HG02642 (cell line): ENCODE data around the gene NBEAL2.
"Not testable (repeated sequence)": the region's sequence is repeated elsewhere in the genome, so short reads cannot be mapped to it uniquely, and the experiment has no call there.

Experiments
- ATAC-seq: cut with Tn5 transposase; IDR thresholded peaks from one replicate; pipeline ENCODE4 v1.9.1; 2021; ENCODE audit warnings: mild to moderate bottlenecking; ENCODE audit not compliant: unreplicated experiment, poor library complexity

NBEAL2 gene

DNA sequence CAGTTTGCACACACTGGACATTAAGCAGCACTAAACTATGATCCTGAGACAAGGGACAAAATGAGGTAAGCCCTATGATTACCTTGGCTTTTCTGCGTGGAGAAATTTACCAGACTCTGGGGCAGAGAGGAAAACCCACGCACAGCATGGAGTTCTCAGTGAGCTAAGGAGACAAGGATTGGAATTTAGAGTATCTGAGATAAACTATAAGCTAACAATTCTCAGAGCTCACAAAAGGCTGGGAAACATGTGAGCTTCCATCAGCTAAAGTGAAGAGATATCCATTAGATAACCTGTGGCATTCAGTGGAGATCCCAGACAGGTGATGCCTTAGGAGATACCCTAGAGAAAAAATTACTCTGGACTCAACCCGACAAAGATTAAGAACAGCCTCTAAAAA, 48.7 kb downstream of the NBEAL2 start:
- no peak for ATAC-seq

DNA sequence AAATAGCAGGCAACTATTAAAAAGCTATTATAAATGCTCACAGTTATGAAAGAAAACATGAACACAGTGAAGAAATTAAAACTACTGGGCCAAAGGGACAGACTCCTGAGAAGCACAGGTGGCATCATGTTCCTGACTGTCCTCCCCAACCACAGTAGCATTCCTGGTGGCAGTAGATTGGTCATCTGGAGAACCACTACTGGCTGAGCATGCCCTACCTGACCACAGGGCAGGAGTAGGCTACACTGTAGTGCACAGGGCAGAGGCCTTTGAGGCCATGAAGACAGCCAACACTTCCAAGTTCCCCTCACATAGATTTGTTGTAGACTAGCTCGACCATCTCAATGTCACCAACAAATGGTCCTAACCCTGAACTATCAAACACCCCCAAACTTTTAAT, 49.2 kb downstream of the NBEAL2 start:
- ATAC-seq, result no peak

DNA sequence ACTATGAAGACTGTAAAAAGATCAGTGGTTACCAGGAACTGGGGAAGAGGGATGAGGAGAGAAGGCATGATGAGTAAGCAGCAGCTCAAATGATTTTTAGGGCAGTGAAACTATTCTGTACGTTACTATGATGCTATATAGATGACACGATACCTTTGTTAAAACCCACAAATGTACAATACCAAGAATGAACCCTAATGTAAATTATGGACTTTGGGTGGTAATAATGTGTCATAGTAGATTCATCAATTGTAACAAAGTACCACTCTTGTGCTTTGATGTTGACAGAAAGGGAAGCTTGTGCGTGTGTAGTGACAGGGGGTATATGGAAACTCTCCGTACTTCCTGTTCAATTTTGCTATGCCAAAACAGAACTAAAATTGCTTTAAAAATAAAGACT, 51.6 kb downstream of the NBEAL2 start:
- ATAC-seq, result not testable (repeated sequence)

DNA sequence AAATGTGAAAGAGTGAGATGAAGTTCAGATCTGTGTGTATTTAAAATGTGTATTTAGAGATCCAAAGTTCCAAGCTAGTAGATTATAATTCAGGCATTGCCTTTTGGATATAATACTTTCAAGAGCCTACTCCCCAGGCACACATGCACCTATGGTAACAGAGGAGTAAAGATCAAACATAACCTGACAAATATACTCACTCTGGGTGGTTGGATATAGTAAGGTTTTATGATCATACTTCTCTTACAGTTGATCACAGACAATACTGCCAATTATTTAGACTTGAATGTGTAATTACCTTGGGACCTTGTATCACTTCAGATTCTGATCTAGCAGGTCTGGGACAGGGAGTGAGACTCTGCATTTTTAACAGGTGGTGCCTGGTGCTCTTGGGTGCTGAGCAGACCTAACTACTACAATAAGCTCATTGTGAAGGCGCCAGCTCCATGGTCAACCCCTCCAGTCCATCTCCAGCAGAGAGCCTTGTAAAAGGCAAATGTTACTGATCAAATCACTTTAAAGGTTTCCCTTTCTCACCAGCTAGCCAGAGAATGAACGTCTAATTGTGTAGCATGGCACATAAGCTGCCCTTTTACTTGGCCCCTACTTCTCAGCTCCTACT, 55.5 kb downstream of the NBEAL2 start:
- ATAC-seq, result no peak

DNA sequence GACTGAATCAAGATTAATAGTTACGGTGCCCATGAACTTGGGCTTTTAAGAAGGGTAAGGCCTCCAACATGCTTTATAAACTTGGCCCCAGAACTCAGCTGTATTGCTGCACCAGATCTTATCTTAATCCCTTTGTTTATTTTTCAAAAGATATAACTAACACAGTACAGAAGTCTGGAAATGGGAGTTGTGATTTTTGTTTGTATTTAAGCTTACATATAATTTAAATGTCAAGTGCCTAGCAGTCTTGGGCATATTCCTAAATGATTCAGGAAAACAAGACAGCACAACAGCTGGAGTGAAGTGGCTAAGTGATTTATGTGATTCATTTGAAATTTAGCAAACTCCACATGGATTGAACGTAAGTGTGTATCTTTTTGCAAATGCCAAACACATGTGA, 56.2 kb downstream of the NBEAL2 start:
- ATAC-seq, result no peak

DNA sequence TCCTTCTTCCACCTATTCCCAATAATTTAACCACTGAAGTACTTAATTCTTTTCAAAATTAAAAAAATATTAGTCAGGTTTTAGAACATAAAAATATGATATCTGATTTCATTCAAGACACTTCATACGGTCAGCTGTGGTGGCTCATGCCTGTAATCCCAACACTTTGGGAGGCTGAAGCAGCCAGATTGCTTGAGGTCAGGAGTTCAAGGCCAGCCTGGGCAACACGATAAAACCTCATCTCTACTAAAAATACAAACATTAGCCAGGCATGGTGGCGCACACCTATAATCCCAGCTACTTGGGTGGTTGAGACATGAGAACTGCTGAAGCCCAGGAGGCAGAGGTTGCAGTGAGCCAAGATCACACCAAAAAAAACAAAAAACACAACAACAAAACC, 56.7 kb downstream of the NBEAL2 start:
- ATAC-seq, result no peak

DNA sequence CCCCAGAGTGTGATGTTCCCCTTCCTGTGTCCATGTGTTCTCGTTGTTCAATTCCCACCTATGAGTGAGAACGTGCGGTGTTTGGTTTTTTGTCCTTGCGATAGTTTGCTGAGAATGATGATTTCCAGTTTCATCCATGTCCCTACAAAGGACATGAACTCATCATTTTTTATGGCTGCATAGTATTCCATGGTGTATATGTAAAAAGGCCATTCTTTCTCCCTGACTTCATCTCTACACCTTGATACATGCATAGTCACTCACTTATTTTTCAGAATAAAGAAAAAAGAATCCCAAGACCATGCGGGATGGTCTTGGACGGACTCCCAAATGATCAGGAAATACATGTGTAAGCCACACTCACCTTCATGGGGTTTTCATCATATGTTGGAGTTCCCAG, 57.8 kb downstream of the NBEAL2 start:
- not testable (repeated sequence) for ATAC-seq

DNA sequence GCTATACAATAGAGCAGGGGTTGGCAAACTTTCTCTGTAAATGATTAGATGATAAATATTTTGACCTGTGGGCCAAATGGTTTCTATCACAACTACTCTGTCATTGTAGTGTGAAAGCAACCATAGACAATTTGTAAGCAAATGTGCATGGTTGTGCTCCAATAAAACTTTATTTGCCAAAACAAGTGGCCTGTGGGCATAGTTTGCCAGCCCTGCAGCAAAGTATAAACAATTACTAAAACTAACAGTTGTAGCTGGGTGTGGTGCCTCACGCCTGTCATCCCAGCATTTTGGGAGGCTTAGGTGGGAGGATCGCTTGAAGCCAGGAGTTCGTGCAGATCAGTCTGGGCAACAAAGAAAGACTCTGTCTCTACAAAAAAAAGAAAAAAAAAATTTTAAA, 61.6 kb downstream of the NBEAL2 start:
- no peak for ATAC-seq

DNA sequence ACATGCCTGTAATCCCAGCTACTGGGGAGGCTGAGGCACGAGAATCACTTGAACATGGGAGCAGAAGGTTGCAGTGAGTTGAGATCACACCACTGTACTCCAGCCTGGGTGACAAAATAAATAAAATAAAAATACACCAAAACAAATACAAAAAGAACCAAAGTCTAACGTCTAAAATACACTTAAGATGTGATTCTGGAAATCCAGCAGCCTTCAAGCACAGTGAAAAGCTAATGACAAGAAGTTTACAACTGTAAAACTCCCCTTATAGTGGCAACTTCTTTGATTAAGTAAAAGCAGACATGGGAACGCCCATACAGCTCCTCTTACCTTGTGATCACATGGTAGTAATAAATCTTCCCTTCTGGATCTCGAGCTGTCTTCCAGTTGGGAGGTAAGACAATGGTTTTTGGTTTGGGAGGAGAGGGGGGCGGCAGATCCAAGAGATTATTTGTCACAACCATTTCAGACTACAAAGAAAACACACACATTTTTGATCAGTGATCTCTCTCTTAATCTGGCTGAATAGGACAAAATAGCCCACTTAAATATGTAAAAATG, 62.8 kb downstream of the NBEAL2 start:
- no peak for ATAC-seq

DNA sequence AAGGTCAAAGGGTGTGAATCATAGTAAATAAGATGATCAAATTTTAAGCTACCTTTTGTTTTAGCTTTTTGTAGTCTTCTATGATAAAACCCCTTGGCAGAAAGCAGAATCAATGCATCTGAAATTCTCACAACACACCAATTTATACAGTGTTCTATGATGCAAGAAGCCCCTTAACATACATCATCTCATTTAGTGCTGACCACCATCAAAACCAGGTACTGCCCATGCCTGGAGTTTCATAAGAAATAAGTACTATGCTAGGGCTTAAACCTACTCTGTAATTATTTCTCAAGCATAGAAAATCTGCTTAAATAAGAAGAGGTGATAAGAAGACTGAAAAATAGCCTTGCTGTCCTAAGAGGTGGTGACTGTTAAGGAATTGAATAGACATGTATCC, 67.6 kb downstream of the NBEAL2 start:
- ATAC-seq, result no peak

DNA sequence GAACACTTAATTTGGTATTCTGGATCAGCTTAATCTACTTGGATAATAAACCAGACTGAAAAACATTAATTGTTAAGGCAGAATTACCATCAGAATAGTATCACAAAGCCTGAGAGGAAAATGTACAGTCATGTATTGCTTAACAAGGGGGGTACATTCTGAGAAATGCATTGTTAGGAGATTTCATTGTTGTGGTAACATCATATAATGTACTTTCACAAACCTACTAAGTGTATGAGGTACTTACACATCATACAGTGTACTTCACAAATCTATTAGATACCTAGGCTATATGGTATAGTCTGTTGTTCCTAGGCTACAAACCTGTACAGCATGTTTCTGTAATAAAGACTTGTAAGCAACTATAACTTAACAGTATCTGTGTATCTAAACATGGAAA, 68.2 kb downstream of the NBEAL2 start:
- no peak for ATAC-seq

DNA sequence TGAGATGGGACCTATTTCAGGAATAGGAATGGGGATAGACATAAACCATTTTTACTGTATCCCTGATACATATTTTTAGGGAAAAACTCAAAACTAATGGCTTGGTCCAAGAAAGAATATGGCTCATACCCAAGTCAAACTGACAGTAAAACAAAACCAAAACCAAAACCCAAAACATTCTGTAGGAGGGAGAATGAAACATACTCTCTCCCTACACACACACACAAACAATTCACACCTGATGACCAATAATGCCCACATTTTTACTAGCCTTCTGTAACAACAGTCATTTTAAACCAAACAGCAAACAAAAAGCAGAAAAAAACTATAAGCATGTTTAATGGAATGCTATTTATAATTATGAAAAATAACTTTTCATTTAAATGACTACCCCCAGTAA, 74.9 kb downstream of the NBEAL2 start:
- no peak for ATAC-seq

DNA sequence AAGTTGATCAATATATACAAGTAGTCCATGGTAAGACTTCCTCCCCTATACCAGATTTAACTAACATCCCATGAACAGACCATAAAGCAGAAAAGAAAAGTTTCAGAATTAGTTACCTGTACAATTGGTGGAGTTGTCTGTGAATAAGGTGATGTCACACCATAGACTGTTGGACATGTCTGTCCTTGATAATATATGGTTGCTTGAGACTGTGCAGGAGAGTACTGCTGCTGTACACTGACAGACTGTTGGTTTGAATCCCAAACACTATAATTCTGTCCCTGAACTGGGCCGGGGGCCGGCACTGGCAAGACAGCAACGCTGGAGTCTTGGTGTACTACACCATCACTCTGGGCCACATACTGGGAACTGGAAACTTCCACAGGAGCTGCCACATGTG, 77.2 kb downstream of the NBEAL2 start:
- ATAC-seq, result no peak

DNA sequence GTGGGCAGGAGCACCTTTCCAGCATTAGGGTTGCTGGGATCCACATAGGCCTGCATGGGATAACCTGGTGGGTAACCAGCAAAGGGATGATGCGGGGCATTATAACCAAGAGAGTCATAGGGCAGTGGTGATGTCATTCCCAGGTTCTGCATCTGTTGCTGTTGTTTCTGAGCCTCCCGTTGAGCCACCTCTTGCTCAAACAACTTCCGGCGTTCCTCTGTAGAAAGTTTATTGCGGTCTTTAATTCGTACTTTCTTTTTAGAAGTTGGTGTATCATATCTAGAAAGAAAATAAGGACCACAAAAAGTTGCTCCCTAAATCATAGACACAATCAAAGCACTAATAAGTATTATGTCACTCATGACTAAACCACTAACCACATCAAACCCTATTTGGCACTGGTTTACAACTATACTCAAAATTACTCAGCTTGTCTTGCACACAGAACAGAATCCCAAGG, 77.8 kb downstream of the NBEAL2 start:
- no peak for ATAC-seq
